ENCODE measurements around the gene DSP.

GRCh38 chr6:7591770-7592169 lies 50.3 kb downstream of the DSP start:
- no peak for TF ChIP-seq CREB1 (CRISPR knock-in tag; IDR thresholded peaks at IDR 0.05)
- no peak for TF ChIP-seq CTCF (IDR thresholded peaks at IDR 0.05)
- no peak for TF ChIP-seq TEAD4 (CRISPR knock-in tag; IDR thresholded peaks at IDR 0.05)
- no peak for TF ChIP-seq MLX (CRISPR knock-in tag; IDR thresholded peaks at IDR 0.05)
- no peak for TF ChIP-seq USF2 (CRISPR knock-in tag; IDR thresholded peaks at IDR 0.05)
